Activated CD8-positive, alpha-beta memory T cell treated with anti-CD3 and anti-CD28 coated beads for 24 hours (primary cell): ENCODE results near the gene CCT4.
"Not testable (repeated sequence)": the region's sequence is repeated elsewhere in the genome, so short reads cannot be mapped to it uniquely, and the experiment has no call there.

ENCODE experiments used
- DNase-seq: peaks from one replicate; pipeline ENCODE4 v3.0.0-alpha.2; 2020

The CCT4 gene

GRCh38 chr2:61878761-61879160 is 9.7 kb downstream of the CCT4 start:
- DNase-seq = no peak

DNA sequence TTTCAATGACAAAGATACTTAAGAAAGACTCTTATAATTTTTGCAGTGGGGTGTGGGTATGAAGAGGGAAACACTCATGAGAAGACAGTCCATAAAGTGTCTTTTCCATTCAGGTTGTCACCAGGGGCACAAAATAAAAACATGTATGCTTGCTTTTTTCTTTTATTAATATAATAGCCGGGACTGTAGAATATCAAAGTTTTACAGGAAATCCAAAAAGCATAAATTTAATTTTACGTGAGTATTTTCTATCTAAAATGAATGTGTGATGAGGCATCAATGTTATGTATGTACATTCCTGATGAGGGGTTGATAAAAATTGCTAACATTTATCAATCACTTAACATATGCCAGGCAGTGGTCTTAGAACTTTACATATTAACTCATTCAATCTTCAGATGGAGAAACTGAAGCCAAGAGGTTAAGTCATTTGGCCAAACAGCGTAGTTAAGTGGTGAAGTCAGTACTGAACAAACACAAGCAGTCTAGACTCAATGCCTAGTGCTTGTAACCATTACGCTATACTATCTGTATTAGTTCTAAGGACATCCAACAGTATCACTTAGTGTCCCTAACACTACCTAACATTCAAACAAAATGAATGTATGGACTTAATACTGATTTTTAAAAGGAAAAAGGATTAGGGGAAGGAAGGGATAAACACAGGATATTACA is 10.7 kb downstream of the CCT4 start:
- DNase-seq = no peak

GRCh38 chr2:61876400-61876799 is 12.1 kb downstream of the CCT4 start:
- no peak for DNase-seq

- DNase-seq = not testable (repeated sequence)
Measured at GRCh38 chr2:61866482-61867089, 21.9 kb downstream of the CCT4 start.

GRCh38 chr2:61862085-61862484 is 26.4 kb downstream of the CCT4 start:
- no peak for DNase-seq

GRCh38 chr2:61857224-61857623 is 31.2 kb downstream of the CCT4 start:
- no peak for DNase-seq

DNA sequence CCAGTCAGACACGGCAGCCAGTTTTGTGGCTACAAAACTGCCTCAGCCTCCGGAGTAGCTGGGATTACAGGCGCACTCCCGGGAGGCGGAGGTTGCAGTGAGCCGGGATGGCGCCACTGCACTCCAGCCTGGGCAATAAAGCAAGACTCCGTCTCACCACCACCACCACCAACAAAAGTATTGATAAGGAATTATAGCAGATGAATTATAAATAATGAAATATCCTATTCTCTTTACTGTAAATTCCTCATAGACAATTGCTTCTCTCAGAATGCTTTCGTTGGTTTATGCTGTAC is 33.2 kb downstream of the CCT4 start:
- no peak for DNase-seq

GRCh38 chr2:61854564-61855317 is 33.7 kb downstream of the CCT4 start:
- DNase-seq = peak; percentile 90

DNA sequence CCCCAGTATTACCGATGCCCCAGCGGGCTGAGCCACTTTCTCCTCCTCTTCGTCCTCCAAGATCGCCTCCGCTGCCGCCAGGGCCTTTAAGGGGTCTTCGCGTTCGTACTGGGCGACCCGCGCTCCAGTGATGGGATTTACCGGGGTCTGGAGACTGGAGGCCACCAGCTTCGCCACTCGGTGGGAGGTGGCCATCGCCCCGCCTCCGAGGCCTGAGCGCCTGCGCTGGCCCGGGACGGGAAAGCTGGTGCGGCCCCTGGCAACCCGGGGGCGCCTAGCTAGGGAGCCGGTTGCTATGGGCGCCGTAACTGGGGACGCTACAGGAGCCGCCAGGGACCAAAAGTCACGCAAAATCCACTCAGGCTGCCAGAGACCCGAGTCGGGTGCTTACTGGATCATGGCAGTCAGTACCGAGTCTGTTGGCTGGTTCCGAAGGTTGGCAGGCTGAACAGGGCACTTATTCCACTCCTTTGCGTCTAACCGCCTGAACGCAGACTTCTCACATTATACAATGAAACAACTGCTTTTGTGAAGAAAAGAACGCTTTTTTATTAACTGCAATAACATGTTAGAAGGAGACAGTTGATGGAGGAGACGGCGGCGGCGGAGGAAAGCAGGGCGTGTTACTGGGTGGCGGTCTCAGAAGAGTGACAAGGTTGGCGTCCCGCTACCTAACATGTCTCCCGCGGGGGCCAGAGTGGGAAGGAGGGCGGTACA is 34.5 kb downstream of the CCT4 start, which contains the start of gene FAM161A:
Gene FAM161A (minus strand): TSS at position 214 of the 717 bp plus-strand sequence. CDS start 19 bp downstream, at position 195.
- peak; percentile 92 for DNase-seq

DNA sequence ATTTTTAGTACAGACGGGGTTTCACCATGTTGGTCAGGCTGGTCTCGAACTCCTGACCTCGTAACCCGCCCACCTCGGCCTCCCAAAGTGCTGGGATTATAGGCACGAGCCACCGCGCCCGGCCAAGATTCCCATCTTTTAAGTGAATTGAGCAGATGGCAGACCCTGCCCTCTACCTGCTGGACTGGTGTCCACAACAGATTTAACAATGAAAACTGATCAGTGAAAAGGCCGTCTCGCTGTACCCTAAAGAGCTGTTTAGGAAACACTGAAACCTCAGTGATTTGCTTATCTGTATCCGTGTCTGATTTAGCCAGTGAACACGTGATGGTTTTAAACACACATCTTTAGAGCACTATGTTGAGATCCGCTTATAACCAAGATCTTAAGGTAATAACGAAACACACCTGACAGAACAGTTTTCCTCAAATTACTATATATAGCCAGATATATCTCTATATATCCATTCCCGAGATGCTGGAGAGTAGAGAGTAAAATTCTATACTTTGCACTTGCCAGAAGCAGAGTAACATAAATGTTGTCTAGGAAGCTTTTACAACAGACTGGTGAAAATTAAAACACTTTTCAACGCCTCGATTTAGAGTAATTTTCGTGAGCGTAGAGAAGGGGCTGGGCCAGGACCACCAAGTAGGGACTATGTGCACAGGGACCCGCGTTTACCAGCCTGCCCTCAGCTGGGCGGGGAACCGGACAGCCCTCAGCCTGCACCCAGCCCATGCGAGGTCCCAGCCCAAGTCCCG is 35.2 kb downstream of the CCT4 start:
- DNase-seq = no peak

DNA sequence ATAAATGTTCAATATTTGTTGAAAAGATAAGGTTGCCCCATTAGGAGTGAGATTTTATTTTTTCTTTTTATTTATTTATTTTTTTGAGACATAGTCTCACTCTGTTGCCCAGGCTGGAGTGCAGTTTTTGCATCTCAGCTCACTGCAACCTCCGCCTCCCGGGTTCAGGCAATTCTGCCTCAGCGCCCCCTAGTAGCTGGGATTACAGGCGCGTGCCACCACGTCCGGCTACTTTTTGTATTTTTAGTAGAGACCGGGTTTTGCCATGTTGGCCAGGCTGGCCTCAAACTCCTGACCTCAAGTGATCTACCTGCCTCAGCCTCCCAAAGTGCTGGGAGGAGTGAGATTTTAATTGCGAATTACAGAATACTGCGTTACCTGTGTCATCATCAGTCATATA is 37.2 kb downstream of the CCT4 start:
- DNase-seq = not testable (repeated sequence)

GRCh38 chr2:61845320-61845719 is 43.1 kb downstream of the CCT4 start:
- no peak for DNase-seq

DNA sequence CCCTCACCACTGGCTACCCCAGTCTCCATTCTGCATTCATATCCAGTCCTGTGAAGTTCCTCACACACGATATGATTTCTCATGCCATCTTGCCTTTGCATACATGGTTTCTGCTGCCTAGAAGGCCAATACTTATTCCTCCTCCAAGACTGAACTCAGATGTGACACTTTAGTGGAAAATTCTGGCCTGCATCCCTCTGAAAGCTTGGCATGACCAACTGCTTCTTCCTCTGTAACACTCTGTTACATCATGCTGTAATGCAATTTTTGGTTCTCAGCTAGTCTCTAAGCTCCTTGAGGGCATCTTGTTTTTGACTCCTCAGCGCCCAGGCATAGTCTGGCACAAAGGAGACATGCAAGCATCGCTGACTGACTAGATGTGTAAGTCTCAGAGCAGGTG is 47.2 kb downstream of the CCT4 start:
- DNase-seq = no peak

DNA sequence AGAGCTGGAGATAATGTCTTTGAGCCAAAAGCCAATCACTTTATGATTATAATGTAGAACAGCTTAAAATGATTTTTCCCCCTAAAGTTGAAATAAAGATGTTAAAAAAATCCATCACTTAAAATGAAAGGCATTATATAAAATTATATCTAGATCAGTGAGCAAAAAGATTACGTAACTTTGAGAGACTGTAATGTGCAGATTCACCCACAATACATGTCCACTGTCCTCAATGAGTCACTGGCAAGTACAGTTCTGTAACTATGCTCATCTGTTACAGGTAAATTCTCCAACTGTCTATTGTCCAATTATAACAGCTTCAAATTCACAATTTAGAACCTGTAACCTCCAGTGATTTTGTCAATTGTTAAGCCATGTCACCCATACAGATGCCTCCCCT is 53.6 kb downstream of the CCT4 start:
- DNase-seq = no peak

DNA sequence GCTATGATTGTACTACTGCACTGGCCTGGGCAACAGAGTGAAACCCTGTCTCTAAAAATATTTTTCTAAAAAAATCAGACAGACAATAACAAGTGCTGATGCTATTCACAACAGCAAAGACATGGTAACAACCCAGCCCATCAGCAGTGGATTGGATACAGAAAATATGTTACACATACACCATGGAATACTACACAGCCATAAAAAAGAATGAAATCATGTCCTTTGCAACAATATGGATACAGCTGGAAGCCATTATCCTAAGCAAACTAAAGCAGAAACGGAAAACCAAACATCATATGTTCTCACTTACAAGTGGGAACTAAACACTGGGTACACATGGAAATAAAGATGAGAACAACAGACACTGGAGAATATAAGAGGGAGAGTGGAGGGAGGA is 54.5 kb downstream of the CCT4 start:
- no peak for DNase-seq

GRCh38 chr2:61832183-61832841 is 56.1 kb downstream of the CCT4 start:
- no peak for DNase-seq

DNA sequence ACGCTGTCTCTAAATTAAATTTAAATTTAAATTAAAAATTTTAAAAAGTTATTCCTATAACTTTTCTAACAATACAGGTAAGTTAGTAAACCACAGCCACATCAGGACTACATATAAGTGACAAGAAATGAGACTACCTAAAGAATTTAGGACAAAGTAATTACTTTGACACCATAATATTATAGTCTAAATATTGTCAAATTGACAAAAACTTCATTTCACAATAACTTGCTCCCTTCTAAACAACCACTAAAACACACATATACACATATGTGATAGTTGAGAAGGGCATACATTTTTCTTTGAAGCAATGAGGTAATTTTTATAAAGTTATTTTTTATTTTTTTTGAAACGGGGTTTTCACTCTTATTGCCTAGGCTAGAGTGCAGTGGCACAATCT is 66.2 kb downstream of the CCT4 start:
- no peak for DNase-seq
